ENCODE data around the gene GRIA2. TPM values are rescaled to one million over a fixed set of nuclear protein-coding genes. Genes with fewer than 3 reads are reported as not detected.

GRIA2 gene
- total RNA-seq, 1 donor from 2014 or later, result 0.77 TPM

- no peaks in the 10 kb centered on the region for H3K27me3 Mint-ChIP-seq (ENCODE audit: low read depth)
- H3K4me1 Mint-ChIP-seq (ENCODE audit: low read depth), result no peaks in the 10 kb centered on the region
- H3K27ac Mint-ChIP-seq (ENCODE audit: unreplicated experiment), result no peak overlapping the region
- no peak for DNase-seq (ENCODE audit: low spot score)
- H3K4me3 Mint-ChIP-seq (ENCODE audit: unreplicated experiment), result no peak overlapping the region
- no peaks in the 10 kb centered on the region for H3K9me3 Mint-ChIP-seq (ENCODE audit: low read depth)
- no peak for TF ChIP-seq CTCF (IDR thresholded peaks at IDR 0.05)
- no peaks in the 10 kb centered on the region for H3K36me3 Mint-ChIP-seq (ENCODE audit: low read depth)
Observed at GRCh38 chr4:157196046-157196445, 24.5 kb upstream of the GRIA2 start.

GRCh38 chr4:157204634-157205244 lies 15.8 kb upstream of the GRIA2 start:
- H3K36me3 Mint-ChIP-seq (ENCODE audit: low read depth), result no peaks in the 10 kb centered on the region

GRCh38 chr4:157217708-157218107 lies 2.8 kb upstream of the GRIA2 start:
- peak; percentile 90 for TF ChIP-seq CTCF (IDR thresholded peaks at IDR 0.05)
- Mint-ChIP-seq H3K4me1 (ENCODE audit: low read depth) (peaks cover 20% of the 10 kb centered on the region), H3K9me3 (ENCODE audit: low read depth) (peaks cover 3% of the 10 kb centered on the region), H3K27ac (ENCODE audit: unreplicated experiment) (no peak overlapping the region), H3K27me3 (ENCODE audit: low read depth) (peaks cover 41% of the 10 kb centered on the region), H3K36me3 (ENCODE audit: low read depth) (no peaks in the 10 kb centered on the region), H3K4me3 (ENCODE audit: unreplicated experiment) (no peak overlapping the region)
- no peak for DNase-seq (ENCODE audit: low spot score)

More at GRCh38 chr4:157204634-157205244, 15.8 kb upstream of the GRIA2 start:
- Mint-ChIP-seq H3K4me1 (ENCODE audit: low read depth) (no peaks in the 10 kb centered on the region), H3K4me3 (ENCODE audit: unreplicated experiment) (no peak overlapping the region), H3K27me3 (ENCODE audit: low read depth) (peaks cover 2% of the 10 kb centered on the region), H3K27ac (ENCODE audit: unreplicated experiment) (no peak overlapping the region), H3K9me3 (ENCODE audit: low read depth) (no peaks in the 10 kb centered on the region)
- DNase-seq (ENCODE audit: low spot score), result no peak
- peak; percentile 71 for TF ChIP-seq CTCF (IDR thresholded peaks at IDR 0.05)

- H3K36me3 Mint-ChIP-seq (ENCODE audit: low read depth), result no peaks in the 10 kb centered on the region
- peaks cover 46% of the 10 kb centered on the region for H3K27me3 Mint-ChIP-seq (ENCODE audit: low read depth)
- H3K9me3 Mint-ChIP-seq (ENCODE audit: low read depth), result no peaks in the 10 kb centered on the region
- no peak for DNase-seq (ENCODE audit: low spot score)
- H3K4me3 Mint-ChIP-seq (ENCODE audit: unreplicated experiment), result peak overlapping the region; percentile 52
- H3K27ac Mint-ChIP-seq (ENCODE audit: unreplicated experiment), result no peak overlapping the region
- H3K4me1 Mint-ChIP-seq (ENCODE audit: low read depth), result peaks cover 24% of the 10 kb centered on the region
- TF ChIP-seq CTCF (IDR thresholded peaks at IDR 0.05), result no peak
Observed at GRCh38 chr4:157219711-157220370, 687 bp upstream of the GRIA2 start.

- no peak for TF ChIP-seq CTCF (IDR thresholded peaks at IDR 0.05)
- peak overlapping the region; percentile 89 for H3K4me3 Mint-ChIP-seq (ENCODE audit: unreplicated experiment)
- no peak for DNase-seq (ENCODE audit: low spot score)
- H3K9me3 Mint-ChIP-seq (ENCODE audit: low read depth), result no peaks in the 10 kb centered on the region
- no peaks in the 10 kb centered on the region for H3K36me3 Mint-ChIP-seq (ENCODE audit: low read depth)
- H3K4me1 Mint-ChIP-seq (ENCODE audit: low read depth), result peaks cover 24% of the 10 kb centered on the region
- H3K27me3 Mint-ChIP-seq (ENCODE audit: low read depth), result peaks cover 49% of the 10 kb centered on the region
- no peak overlapping the region for H3K27ac Mint-ChIP-seq (ENCODE audit: unreplicated experiment)
Observed at GRCh38 chr4:157221426-157221894, 932 bp downstream of the GRIA2 start.

Measured in chondrocyte (in vitro differentiated cells).